Heart left ventricle (tissue), 16 donors: ENCODE measurements around the gene ZFR2. TPM values are rescaled to one million over a fixed set of nuclear protein-coding genes. Genes with fewer than 3 reads are reported as not detected.

ENCODE experiments used
- ATAC-seq, 4 donors: fragments of 200-7000 bp; cut with Tn5 transposase; one replicate each; pipeline ENCODE4 v1.9.1; 2020 to 2022; ENCODE audit warnings: moderate library complexity in 4 of 4, mild to moderate bottlenecking in 3 of 4, moderate number of reproducible peaks in 1 of 4
- DNase-seq, 5 donors: peaks; one replicate each; pipeline ENCODE4 v3.0.0-alpha.2; 2020
- H3K27ac ChIP-seq, 12 donors: fragments of 200-600 bp; sonication (generic) in 4 of 12; one replicate each; pipeline versions ENCODE4 v1.5.0 to v1.8.0; 2016 to 2022; ENCODE audit warnings: mild to moderate bottlenecking in 2 of 12
- H3K27me3 ChIP-seq, 9 donors: fragments of 200-600 bp; sonication (generic) in 2 of 9; one replicate each; pipeline versions ENCODE4 v1.5.1 to v1.8.0; 2016 to 2022; ENCODE audit warnings: mild to moderate bottlenecking in 3 of 9
- H3K36me3 ChIP-seq, 9 donors: fragments of 200-600 bp; sonication (generic) in 2 of 9; one replicate each; pipeline versions ENCODE4 v1.5.0 to v1.8.0; 2018 to 2022; ENCODE audit warnings: mild to moderate bottlenecking in 2 of 9
- H3K4me1 ChIP-seq, 12 donors: fragments of 200-600 bp; sonication (generic) in 4 of 12; one replicate each; pipeline versions ENCODE4 v1.5.0 to v1.8.0; 2016 to 2022; ENCODE audit warnings: mild to moderate bottlenecking in 3 of 12
- H3K4me3 ChIP-seq, 12 donors: fragments of 200-600 bp; sonication (generic) in 4 of 12; one replicate each; pipeline versions ENCODE4 v1.5.0 to v1.8.0; 2017 to 2022; ENCODE audit warnings: mild to moderate bottlenecking in 9 of 12, moderate library complexity in 4 of 12
- H3K9me3 ChIP-seq, 12 donors: fragments of 200-600 bp; sonication (generic) in 4 of 12; one replicate each; pipeline versions ENCODE4 v1.5.0 to v1.8.0; 2016 to 2022; ENCODE audit warnings: mild to moderate bottlenecking in 1 of 12
- CTCF ChIP-seq, 12 donors: fragments of 200-600 bp; sonication (generic) in 4 of 12; IDR thresholded peaks; one replicate each; pipeline versions ENCODE4 v1.5.0 to v1.8.0; 2018 to 2022; ENCODE audit warnings: antibody characterized with exemption in 12 of 12, mild to moderate bottlenecking in 5 of 12
- POLR2A ChIP-seq, 2 donors: fragments of 450-650 bp; IDR thresholded peaks; one replicate each; pipeline ENCODE4 v1.6.1; 2017; ENCODE audit warnings: antibody characterized with exemption in 2 of 2, mild to moderate bottlenecking in 2 of 2, moderate library complexity in 2 of 2
- WGBS, 4 donors: extraction: QIAGEN DNeasy Blood & Tissue Kit in 2 of 4; methylation state at CpG; one replicate each; pipeline versions ENCODE4 v1.1.5 to v1.1.7; 2013 to 2018; 5-methylcytosine and 5-hydroxymethylcytosine counted together
- intact Hi-C, 10 donors: fragments of 100-400 bp; cut with DNase I; formaldehyde crosslinking; loops; one replicate each; pipeline versions ENCODE4 v1.11.1 to v1.14.2; 2022
- polyA plus RNA-seq, 2 donors: library from polyadenylated mRNA; stranded (reverse); fragments of 200-250 nt; gene quantifications; one replicate each; pipeline ENCODE4 v1.2.3, GENCODE V29; 2013
- total RNA-seq, 9 donors: library from RNA; depleted of rRNA in 2 of 9; stranded (reverse); fragments of >200 nt in 2 of 9; fragmentation: NEBNext Ultra II Directional in 3 of 9; extraction: Animal tissue kit (Norgen Biotek cat#: 25700) in 3 of 9; gene quantifications; one replicate each; pipeline versions ENCODE4 v1.1.0 to v1.2.4, GENCODE V29; 2016 to 2023
- donor health status: ischemic (EF 13 %, LVEDD 7.1; RV severe dilation, severe dysfunction).
- donor health status: healthy with polysubstance abuse.
- donor health status: DM: no; HTN: yes; CAD: no.
- donor health status: DM: no; HTN: no; CAD: no.
- donor health status: ischemic (EF 25% LVEDD 6.9; RV normal size, moderate dysfunction).
- donor health status: ischemic (EF 25% LVEDD 5.7; RV mildly dilated, moderate dysfunction).
- donor health status: healthy.
- donor health status: DM: yes; HTN: yes; CAD: no.
- donor health status: ischemic (EF 35%, LVEDD 5.7; RV mildly dilated, moderate dysfunction).
- donor health status: nonischemic (EF 11% LVEDD 7.7; RV severe dilation, severe dysfunction).
- donor health status: DM: yes; HTN: yes; CAD: no.
- donor health status: PGD.
- donor health status: ischemic (EF 29% LVEDD 5.4; RV normal size, mild dysfunction).
- donor health status: nonischemic (EF 23%, LVEDD 6.1; RV moderate dilation, normal function).

ZFR2 gene
- total and polyA plus RNA-seq, 11 donors = 0.08 to 0.16 TPM; not detected in 9

DNA sequence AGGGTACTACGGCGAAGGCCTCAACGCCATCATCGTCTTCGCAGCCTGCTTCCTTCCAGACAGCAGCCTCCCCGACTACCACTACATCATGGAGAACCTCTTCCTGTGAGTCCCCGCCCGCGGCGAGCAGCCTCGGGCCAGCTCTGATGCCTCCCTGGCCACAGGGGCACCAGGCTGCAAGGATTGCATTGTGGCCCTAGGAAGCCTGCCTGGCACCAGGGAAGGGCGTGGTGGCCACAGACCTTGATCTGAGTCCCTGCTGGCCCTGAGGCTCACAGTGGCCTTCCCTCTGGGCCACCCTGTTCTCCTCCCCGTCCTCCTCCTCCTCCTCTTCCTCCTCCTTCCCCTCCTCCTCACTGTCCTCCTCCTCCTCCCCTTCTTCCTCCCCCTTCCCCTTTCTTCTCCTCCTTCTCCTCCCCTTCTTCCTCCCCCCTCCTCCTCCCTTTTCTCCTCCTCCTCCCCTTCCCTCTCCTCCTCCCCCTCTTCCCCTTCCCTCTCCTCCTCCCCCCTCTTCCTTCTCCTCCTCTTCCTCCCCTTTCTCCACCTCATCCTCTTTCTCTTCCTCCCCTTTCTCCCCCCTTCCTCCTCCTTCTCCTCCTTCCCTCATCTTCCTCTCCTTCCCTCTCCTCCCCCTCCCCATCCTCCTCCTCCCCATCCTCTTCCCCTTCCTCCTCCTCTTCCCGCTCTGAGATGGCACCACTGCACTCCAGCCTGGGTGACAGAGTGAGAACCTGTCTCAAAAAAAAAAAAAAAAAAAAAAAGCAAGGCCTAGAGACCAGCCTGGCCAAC lies 39.6 kb upstream of the ZFR2 start:
- Histone ChIP-seq H3K9me3 (peaks cover 0 to 12% (median 8%) of the 10 kb centered on the region in 12 donors), H3K4me1 (no peaks in the 10 kb centered on the region), H3K27me3 (no peaks in the 10 kb centered on the region), H3K27ac (no peak overlapping the region), H3K4me3 (no peak overlapping the region), H3K36me3 (no peaks in the 10 kb centered on the region)
- ATAC-seq (no peak), DNase-seq (no peak)
- WGBS, 4 donors = 50 to 75% (median 72%) methylated on average over 8 to 14 of the region's 14 CpGs
- TF ChIP-seq POLR2A (IDR thresholded peaks at IDR 0.05) (no peak), CTCF (IDR thresholded peaks at IDR 0.05) (no peak)
- intact Hi-C loops = no loop called here

- Histone ChIP-seq H3K9me3 (peaks cover 0 to 12% (median 8%) of the 10 kb centered on the region in 12 donors), H3K27ac (no peak overlapping the region), H3K27me3 (no peaks in the 10 kb centered on the region), H3K4me3 (no peak overlapping the region), H3K36me3 (no peaks in the 10 kb centered on the region), H3K4me1 (no peaks in the 10 kb centered on the region)
- DNase-seq (no peak), ATAC-seq (no peak)
- intact Hi-C loops = no loop called here
- TF ChIP-seq CTCF (IDR thresholded peaks at IDR 0.05) (no peak), POLR2A (IDR thresholded peaks at IDR 0.05) (no peak)
- WGBS, 4 donors = 86 to 90% (median 87%) methylated on average over 30 to 50 of the region's 50 CpGs
These were observed 38.9 kb upstream of the ZFR2 start for GRCh38 chr19:3907626-3908265.

- intact Hi-C loops = no loop called here
- WGBS, 4 donors = 89 to 95% (median 92%) methylated on average over 8 of the region's 8 CpGs
These were observed 35.4 kb upstream of the ZFR2 start for GRCh38 chr19:3904233-3904632.

More at GRCh38 chr19:3904233-3904632, 35.4 kb upstream of the ZFR2 start:
- DNase-seq = no peak
- no peak overlapping the region for H3K4me3 ChIP-seq
- no peaks in the 10 kb centered on the region for H3K9me3 ChIP-seq
- no peak for ATAC-seq
- no peak overlapping the region for H3K27ac ChIP-seq
- TF ChIP-seq CTCF (IDR thresholded peaks at IDR 0.05) = no peak
- no peak for TF ChIP-seq POLR2A (IDR thresholded peaks at IDR 0.05)
- no peaks in the 10 kb centered on the region for H3K27me3 ChIP-seq
- no peaks in the 10 kb centered on the region for H3K36me3 ChIP-seq
- H3K4me1 ChIP-seq = no peaks in the 10 kb centered on the region
